ENCODE data around the gene LRPAP1. TPM values are rescaled to one million over a fixed set of nuclear protein-coding genes. Genes with fewer than 3 reads are reported as not detected.

Gene LRPAP1
- total RNA-seq, 1 donor from 2014 or later, result 297 TPM

- DNase-seq, result peak; percentile 15
- Histone ChIP-seq H3K4me3 (no peak overlapping the region), H3K9me3 (replicated peaks) (no peaks in the 10 kb centered on the region), H3K4me1 (peaks cover 87% of the 10 kb centered on the region), H3K36me3 (no peaks in the 10 kb centered on the region), H3K27ac (replicated peaks) (peak overlapping the region; percentile 79), H3K27me3 (ENCODE audit: low read depth) (peaks cover 33% of the 10 kb centered on the region)
- TF ChIP-seq CTCF (IDR thresholded peaks at IDR 0.05; ENCODE audit: borderline replicate concordance), result no peak
- intact Hi-C loops (cut with micrococcal nuclease), result no loop called here
Observed at GRCh38 chr4:3470244-3471097, 61.8 kb downstream of the LRPAP1 start.

GRCh38 chr4:3469386-3470243 lies 62.6 kb downstream of the LRPAP1 start:
- Histone ChIP-seq H3K4me1 (peaks cover 87% of the 10 kb centered on the region), H3K4me3 (no peak overlapping the region), H3K36me3 (no peaks in the 10 kb centered on the region), H3K27ac (replicated peaks) (peak overlapping the region; percentile 79), H3K9me3 (replicated peaks) (no peaks in the 10 kb centered on the region), H3K27me3 (ENCODE audit: low read depth) (peaks cover 37% of the 10 kb centered on the region)
- intact Hi-C loops (cut with micrococcal nuclease), result no loop called here
- no peak for TF ChIP-seq CTCF (IDR thresholded peaks at IDR 0.05; ENCODE audit: borderline replicate concordance)
- DNase-seq, result peak; percentile 70

GRCh38 chr4:3468804-3469203 lies 63.4 kb downstream of the LRPAP1 start:
- no peak for DNase-seq
- no peaks in the 10 kb centered on the region for H3K36me3 ChIP-seq
- H3K27me3 ChIP-seq (ENCODE audit: low read depth), result peaks cover 41% of the 10 kb centered on the region
- TF ChIP-seq CTCF (IDR thresholded peaks at IDR 0.05; ENCODE audit: borderline replicate concordance), result no peak
- no peak overlapping the region for H3K4me3 ChIP-seq
- no peaks in the 10 kb centered on the region for H3K9me3 ChIP-seq (replicated peaks)
- peak overlapping the region; percentile 79 for H3K27ac ChIP-seq (replicated peaks)
- H3K4me1 ChIP-seq, result peaks cover 81% of the 10 kb centered on the region
- intact Hi-C loops (cut with micrococcal nuclease), result no loop called here

- Histone ChIP-seq H3K4me1 (peaks cover 81% of the 10 kb centered on the region), H3K4me3 (no peak overlapping the region), H3K27ac (replicated peaks) (no peak overlapping the region), H3K27me3 (ENCODE audit: low read depth) (peaks cover 47% of the 10 kb centered on the region), H3K9me3 (replicated peaks) (no peaks in the 10 kb centered on the region), H3K36me3 (no peaks in the 10 kb centered on the region)
- no peak for TF ChIP-seq CTCF (IDR thresholded peaks at IDR 0.05; ENCODE audit: borderline replicate concordance)
- intact Hi-C loops (cut with micrococcal nuclease), result no loop called here
- no peak for DNase-seq
Observed at GRCh38 chr4:3468154-3468553, 64.1 kb downstream of the LRPAP1 start.

- H3K27me3 ChIP-seq (ENCODE audit: low read depth), result peaks cover 49% of the 10 kb centered on the region
- TF ChIP-seq CTCF (IDR thresholded peaks at IDR 0.05; ENCODE audit: borderline replicate concordance), result no peak
- no peaks in the 10 kb centered on the region for H3K36me3 ChIP-seq
- DNase-seq, result no peak
- intact Hi-C loops (cut with micrococcal nuclease), result no loop called here
- peaks cover 81% of the 10 kb centered on the region for H3K4me1 ChIP-seq
- H3K9me3 ChIP-seq (replicated peaks), result no peaks in the 10 kb centered on the region
- H3K4me3 ChIP-seq, result peak overlapping the region; percentile 75
- H3K27ac ChIP-seq (replicated peaks), result peak overlapping the region; percentile 93
Observed at GRCh38 chr4:3467601-3468031, 64.6 kb downstream of the LRPAP1 start.
